ENCODE measurements around the gene CA11.

The CA11 gene

DNA sequence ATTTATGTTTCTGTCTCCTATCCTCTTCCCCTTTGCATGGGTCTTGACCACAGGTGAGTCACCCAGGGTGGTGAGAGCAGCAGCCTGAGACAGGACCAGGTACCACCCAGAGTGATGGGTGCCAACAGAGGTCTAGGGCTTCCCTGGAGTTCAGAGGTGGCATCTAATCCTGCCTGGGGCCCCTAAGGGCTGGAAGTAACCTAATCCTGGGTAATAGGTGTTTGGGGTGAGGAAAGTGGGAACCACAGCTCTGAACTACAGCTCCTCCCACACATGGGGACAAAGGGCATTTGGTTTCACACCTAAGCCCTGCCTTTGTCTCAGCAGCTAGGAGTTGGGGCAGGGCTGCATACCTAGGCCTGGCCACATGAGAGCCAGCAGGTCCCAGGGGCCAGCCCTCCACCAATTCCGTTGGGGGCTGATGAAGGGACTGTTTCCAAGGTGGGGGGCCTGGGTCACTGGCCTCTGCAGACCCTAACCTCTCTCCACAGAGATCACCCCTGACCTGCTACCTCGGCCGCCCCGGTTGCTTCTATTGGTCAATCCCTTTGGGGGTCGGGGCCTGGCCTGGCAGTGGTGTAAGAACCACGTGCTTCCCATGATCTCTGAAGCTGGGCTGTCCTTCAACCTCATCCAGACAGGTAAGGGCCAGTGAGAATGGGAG is 18.7 kb downstream of the CA11 start:
- Histone ChIP-seq H3K9me3 (ENCODE audit: low read length) (no peaks in the 10 kb centered on the region), H3K4me3 (ENCODE audit: low read length) (no peak overlapping the region), H2AFZ (ENCODE audit: low read depth, low read length) (no peak overlapping the region), H3K36me3 (ENCODE audit: insufficient read depth, low read length) (peaks cover 19% of the 10 kb centered on the region), H3K4me1 (ENCODE audit: insufficient read depth, low read length) (peaks cover 52% of the 10 kb centered on the region), H3K27me3 (ENCODE audit: insufficient read depth, low read length) (no peaks in the 10 kb centered on the region)

DNA sequence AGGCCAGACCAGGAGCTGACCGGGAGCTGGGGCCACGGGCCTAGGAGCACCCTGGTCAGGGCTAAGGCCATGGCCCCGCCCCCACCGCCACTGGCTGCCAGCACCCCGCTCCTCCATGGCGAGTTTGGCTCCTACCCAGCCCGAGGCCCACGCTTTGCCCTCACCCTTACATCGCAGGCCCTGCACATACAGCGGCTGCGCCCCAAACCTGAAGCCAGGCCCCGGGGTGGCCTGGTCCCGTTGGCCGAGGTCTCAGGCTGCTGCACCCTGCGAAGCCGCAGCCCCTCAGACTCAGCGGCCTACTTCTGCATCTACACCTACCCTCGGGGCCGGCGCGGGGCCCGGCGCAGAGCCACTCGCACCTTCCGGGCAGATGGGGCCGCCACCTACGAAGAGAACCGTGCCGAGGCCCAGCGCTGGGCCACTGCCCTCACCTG is 20.1 kb downstream of the CA11 start:
- Histone ChIP-seq H3K36me3 (ENCODE audit: insufficient read depth, low read length) (peaks cover 19% of the 10 kb centered on the region), H3K9me3 (ENCODE audit: low read length) (no peaks in the 10 kb centered on the region), H3K27me3 (ENCODE audit: insufficient read depth, low read length) (no peaks in the 10 kb centered on the region), H3K4me1 (ENCODE audit: insufficient read depth, low read length) (peaks cover 40% of the 10 kb centered on the region), H3K4me3 (ENCODE audit: low read length) (no peak overlapping the region), H2AFZ (ENCODE audit: low read depth, low read length) (no peak overlapping the region)

DNA sequence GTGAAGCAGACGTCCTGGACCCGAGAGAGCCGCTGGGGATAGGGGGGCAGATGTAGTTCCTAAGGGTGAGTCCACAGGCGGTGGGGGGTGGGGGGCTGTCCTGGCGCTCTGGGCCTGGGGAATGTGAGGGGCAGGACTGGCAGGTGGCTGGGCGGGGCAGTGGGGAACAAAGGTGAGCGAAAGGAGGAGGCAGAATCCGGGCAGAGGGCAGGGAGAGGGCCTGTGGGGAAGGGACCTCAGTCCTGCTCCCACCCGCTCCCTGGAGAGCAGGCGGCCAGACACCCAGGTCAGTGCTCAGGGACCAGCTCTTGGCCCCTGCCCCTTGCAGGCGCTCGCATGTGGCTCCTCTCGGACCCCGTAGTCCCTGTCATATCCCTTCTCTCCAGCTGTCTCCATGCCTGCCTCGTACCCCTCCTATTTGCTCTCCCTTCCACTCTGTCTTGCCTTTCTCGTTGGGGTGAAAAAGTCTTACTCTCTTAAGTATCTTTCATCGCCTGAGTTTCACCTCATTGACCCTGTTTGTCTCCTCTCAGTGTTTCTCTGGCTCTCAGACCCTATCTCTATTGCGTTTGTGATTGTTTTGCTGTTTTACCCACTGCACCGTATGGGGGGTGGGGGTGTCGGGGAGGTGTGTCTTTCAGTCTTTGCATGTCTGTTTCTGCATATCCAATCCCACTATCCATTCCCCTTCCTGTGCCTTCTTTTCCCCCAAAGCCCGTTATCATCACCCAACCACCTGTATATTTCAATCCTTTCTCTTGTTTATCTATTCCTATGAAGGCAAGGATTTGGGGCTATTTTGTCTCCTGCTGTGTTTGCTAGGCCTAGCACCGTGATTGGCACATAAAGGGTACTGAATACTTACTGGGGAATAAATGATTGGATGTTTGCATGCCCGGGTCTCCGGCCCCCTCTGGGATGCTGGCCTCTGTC is 20.9 kb downstream of the CA11 start:
- Histone ChIP-seq H3K9me3 (ENCODE audit: low read length) (no peaks in the 10 kb centered on the region), H2AFZ (ENCODE audit: low read depth, low read length) (no peak overlapping the region), H3K4me3 (ENCODE audit: low read length) (peak overlapping the region; percentile 63), H3K4me1 (ENCODE audit: insufficient read depth, low read length) (peaks cover 31% of the 10 kb centered on the region), H3K36me3 (ENCODE audit: insufficient read depth, low read length) (peaks cover 16% of the 10 kb centered on the region), H3K27me3 (ENCODE audit: insufficient read depth, low read length) (no peaks in the 10 kb centered on the region)

DNA sequence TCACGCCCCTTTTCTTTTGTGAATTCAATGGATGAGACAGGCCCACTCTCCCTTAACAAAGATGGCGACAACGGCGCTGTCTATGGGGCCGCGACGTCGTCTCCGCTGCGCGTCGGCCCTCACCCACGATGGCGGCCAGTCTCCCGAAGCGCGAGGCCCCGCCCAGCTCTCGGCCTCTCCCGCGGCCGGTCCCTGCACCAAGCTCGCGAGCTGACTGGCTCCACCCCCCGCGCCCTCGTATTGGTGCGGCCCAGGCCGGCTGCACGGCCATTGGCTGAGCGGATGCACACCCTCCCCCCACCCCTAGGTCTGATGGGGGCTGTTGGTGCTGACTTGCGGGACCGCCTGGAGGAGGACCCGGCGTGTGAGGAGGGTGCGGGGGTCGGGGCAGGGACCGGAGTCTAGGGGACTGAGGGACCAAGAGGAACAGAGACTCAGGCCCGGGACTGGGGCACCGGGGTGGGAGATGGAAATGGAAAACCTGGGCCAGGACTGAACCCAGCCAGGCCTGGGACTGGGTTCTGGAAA is 21.9 kb downstream of the CA11 start:
- Histone ChIP-seq H3K4me1 (ENCODE audit: insufficient read depth, low read length) (peaks cover 28% of the 10 kb centered on the region), H2AFZ (ENCODE audit: low read depth, low read length) (no peak overlapping the region), H3K36me3 (ENCODE audit: insufficient read depth, low read length) (peaks cover 8% of the 10 kb centered on the region), H3K27me3 (ENCODE audit: insufficient read depth, low read length) (no peaks in the 10 kb centered on the region), H3K4me3 (ENCODE audit: low read length) (peak overlapping the region; percentile 63), H3K9me3 (ENCODE audit: low read length) (no peaks in the 10 kb centered on the region)

DNA sequence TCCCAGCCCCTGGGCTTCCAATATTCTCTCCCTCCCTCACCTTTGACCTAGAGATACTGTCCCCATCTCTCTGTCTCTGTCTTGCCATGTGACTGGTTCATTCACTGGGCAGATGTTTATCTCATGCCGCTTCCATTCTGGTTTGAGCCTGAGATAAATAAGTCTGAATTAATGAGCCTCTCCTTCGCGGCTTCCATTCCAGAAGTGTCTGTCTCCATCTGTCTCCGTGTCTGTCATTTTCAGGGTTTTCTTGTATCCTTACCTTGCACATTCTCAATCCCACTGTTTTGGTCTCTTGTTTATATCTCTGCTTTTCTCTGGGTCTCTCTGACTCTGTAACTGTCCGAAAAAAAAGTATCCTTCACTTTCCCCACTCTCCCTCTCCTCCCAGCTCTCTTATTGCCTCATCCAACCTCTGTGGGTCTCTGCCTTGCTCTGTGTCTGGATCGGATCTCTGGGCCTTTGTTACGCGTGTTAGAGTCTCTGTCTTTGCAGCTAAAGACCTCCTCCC is 22.4 kb downstream of the CA11 start:
- H2AFZ ChIP-seq (ENCODE audit: low read depth, low read length), result no peak overlapping the region
- no peaks in the 10 kb centered on the region for H3K9me3 ChIP-seq (ENCODE audit: low read length)
- H3K4me1 ChIP-seq (ENCODE audit: insufficient read depth, low read length), result peaks cover 28% of the 10 kb centered on the region
- no peaks in the 10 kb centered on the region for H3K27me3 ChIP-seq (ENCODE audit: insufficient read depth, low read length)
- peak overlapping the region; percentile 56 for H3K4me3 ChIP-seq (ENCODE audit: low read length)
- H3K36me3 ChIP-seq (ENCODE audit: insufficient read depth, low read length), result peaks cover 8% of the 10 kb centered on the region

DNA sequence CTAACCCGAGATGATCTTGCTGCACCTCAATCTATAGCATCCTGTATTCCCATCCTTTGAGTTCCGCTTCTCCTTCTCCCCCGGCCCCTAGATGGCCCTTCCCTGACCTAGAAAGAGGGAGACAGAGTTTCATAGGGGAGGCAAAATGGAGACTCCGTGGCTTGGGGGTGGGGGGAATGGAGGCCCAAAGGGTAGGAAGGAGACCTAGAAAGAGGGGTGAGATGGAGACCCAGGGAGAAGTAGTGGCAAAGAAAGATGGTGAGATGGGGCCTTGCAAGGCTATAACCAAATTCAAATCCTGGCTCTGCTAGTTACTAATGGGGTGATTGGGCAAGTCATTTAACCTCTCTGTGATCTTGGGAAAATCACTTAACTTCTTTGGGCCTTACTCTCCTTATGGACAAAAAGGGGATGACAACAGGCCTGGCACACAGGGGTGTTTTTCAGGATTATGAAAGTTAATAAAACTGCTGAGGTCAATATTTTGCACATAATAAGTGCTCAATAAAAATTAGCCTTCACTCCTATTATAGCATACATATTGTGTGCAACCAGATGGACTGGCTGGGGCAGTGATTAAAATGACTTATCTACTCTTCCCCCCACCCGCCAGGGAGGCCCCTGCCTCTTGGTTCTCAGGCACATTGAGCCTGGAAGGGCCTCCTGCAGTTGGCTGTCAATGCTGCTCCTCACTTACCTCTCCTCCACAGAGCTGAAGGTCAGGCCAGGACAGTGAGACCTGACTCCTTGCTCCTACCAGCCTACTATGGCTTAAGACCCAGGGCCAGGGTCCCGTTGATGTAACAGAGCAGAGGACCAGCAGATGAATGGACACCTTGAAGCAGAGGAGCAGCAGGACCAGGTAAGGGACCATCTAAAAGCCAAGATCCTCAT is 26.0 kb downstream of the CA11 start:
- H3K36me3 ChIP-seq (ENCODE audit: insufficient read depth, low read length), result peaks cover 30% of the 10 kb centered on the region
- peaks cover 40% of the 10 kb centered on the region for H3K4me1 ChIP-seq (ENCODE audit: insufficient read depth, low read length)
- H2AFZ ChIP-seq (ENCODE audit: low read depth, low read length), result no peak overlapping the region
- no peaks in the 10 kb centered on the region for H3K9me3 ChIP-seq (ENCODE audit: low read length)
- H3K4me3 ChIP-seq (ENCODE audit: low read length), result peak overlapping the region; percentile 96
- no peaks in the 10 kb centered on the region for H3K27me3 ChIP-seq (ENCODE audit: insufficient read depth, low read length)

DNA sequence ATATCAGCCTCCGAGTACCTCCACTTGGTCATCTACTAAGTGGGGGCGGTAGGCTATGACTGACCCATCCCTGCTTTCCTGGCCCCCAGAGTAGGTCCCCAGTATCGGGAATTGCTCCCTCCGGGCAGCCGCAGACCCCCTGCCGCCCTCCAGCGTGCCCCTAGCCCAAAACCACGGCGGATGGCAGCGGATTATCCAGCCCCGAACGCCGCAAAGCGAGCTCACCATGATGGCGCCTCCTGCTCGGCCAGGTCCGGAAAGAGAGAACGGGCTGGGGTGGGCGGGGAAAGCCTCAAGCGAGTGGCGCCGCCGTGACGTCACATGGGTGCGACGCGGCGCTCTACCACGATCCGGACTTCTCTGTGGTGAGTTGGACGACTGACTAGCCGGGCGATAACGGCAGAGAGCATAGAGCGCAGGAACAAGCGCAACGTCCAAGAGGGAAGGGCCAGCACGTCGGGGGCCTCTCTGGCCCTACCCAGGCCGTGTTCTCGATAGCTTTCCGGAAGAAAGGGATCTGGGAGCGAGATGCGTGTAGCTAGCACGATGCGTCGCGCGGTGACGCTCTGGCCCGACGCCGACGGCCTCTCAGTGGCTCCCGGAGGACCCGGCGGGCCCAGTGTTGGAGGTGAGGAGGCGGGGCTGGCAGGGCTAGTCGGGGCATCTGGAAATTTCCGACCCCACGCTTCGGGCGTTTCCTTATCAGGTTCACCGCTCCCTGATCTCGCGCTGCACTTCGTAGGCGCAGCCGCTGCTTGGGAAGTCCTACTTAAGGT is 26.9 kb downstream of the CA11 start, which contains the start of the genes RPL18 and SPHK2:
TSS of gene RPL18 (minus strand) at position 263 of the 776 bp plus-strand sequence. CDS start at position 228, 35 bp downstream.
TSS of gene SPHK2 (plus strand) at position 591 of the 776 bp plus-strand sequence. CDS start 1,009 bp downstream, outside the sequence.
- Histone ChIP-seq H3K27me3 (ENCODE audit: insufficient read depth, low read length) (no peaks in the 10 kb centered on the region), H3K4me1 (ENCODE audit: insufficient read depth, low read length) (peaks cover 35% of the 10 kb centered on the region), H3K9me3 (ENCODE audit: low read length) (no peaks in the 10 kb centered on the region), H3K4me3 (ENCODE audit: low read length) (peak within 1 kb of the TSS; percentile 96), H2AFZ (ENCODE audit: low read depth, low read length) (no peak within 1 kb of the TSS), H3K36me3 (ENCODE audit: insufficient read depth, low read length) (peaks cover 30% of the 10 kb centered on the region)

DNA sequence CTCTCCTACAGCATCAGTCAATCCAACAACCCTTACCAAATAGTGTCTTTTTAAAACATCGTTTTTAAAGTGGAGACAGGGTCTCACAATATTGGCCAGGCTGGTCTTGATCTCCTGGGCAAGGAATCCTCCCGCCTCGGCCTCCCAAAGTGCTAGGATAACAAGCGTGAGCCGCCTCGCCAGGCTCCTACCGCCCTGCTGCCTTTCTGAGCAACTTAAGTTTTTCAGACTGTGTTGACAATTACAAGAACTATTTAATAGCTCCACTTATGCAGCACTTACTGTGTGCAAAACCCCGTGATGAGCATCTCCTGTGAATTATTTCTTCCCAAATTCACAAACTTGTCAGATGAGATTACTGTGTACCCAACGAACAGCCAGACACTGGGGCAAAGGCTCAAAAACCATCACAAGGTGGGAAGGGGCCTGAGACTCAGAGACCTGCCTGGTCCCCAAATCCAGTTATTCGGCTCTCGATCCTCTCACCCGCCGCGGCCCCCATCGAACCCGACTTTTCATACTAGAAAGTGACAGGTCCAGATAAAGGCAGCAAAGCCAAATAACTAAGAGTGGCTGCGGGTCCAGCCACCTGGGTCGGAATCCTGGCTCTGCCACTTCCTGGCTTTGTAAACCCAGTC is 27.6 kb downstream of the CA11 start:
- H2AFZ ChIP-seq (ENCODE audit: low read depth, low read length), result no peak overlapping the region
- peaks cover 30% of the 10 kb centered on the region for H3K4me1 ChIP-seq (ENCODE audit: insufficient read depth, low read length)
- H3K9me3 ChIP-seq (ENCODE audit: low read length), result no peaks in the 10 kb centered on the region
- peak overlapping the region; percentile 96 for H3K4me3 ChIP-seq (ENCODE audit: low read length)
- peaks cover 30% of the 10 kb centered on the region for H3K36me3 ChIP-seq (ENCODE audit: insufficient read depth, low read length)
- H3K27me3 ChIP-seq (ENCODE audit: insufficient read depth, low read length), result no peaks in the 10 kb centered on the region

DNA sequence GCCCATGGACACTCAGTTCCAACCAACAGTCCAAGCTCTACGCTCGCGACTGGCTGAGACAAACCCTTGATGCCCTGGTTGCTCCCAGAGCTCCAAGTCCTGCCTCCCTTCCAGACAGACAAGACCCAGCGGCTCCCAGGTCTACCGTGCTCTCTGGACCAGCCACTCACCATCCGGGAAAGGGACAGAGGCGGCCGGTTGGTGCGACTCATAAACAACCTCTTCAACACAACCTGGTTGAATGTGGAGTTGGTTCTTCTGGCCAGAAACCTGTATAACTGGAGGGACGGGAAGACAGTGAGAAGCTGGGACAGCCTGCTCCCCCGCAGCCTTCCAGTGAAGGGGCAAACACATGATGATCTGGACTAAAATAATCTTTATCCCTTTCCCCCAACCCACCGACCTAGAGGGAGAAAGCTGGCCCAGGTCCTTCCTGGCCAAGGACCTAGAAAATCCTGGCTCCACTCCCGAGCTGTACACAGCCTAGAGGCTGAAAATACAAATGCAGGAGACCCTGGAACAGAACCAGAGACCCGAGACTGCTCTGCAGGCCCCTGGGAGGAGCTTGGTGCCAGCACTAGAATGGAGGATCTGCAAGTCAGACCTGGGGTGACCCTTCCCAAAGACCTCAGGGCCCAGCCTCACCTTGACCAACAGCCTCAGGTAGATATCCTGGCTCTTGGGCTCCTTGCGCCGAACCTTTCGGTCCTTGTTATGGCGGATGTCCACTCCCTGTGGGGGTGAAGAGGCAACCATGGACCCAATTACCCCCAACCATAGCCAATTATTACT is 28.6 kb downstream of the CA11 start:
- peaks cover 30% of the 10 kb centered on the region for H3K36me3 ChIP-seq (ENCODE audit: insufficient read depth, low read length)
- H3K4me1 ChIP-seq (ENCODE audit: insufficient read depth, low read length), result peaks cover 20% of the 10 kb centered on the region
- H2AFZ ChIP-seq (ENCODE audit: low read depth, low read length), result no peak overlapping the region
- no peaks in the 10 kb centered on the region for H3K9me3 ChIP-seq (ENCODE audit: low read length)
- H3K4me3 ChIP-seq (ENCODE audit: low read length), result peak overlapping the region; percentile 96
- no peaks in the 10 kb centered on the region for H3K27me3 ChIP-seq (ENCODE audit: insufficient read depth, low read length)

DNA sequence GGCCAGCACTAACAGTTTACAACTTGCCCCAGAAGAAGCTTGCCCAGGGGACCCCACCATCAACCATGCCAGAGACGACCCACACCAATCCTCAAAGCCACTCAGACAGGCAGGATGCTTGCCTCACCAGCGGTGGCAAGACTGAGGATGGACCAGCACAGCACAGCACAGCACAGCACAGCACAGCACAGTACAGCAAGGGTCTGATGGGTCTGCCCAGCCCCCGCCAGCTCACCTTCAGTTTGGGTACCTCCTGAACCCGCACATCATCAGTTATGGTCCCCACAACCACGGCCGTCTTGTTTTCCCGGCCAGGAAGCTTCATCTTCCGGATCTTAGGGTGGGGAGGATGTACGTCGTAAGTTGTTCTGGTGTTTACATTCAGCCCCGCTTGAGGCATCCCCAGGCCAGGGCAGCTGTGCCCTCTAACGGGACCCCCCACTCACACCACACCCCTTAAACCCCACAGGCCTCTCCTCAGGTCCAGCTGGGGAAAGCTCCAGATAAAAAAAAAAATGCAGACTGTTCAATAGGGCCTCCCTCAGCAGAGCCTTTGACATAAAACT is 29.4 kb downstream of the CA11 start:
- no peak overlapping the region for H3K4me3 ChIP-seq (ENCODE audit: low read length)
- H2AFZ ChIP-seq (ENCODE audit: low read depth, low read length), result no peak overlapping the region
- no peaks in the 10 kb centered on the region for H3K27me3 ChIP-seq (ENCODE audit: insufficient read depth, low read length)
- peaks cover 19% of the 10 kb centered on the region for H3K4me1 ChIP-seq (ENCODE audit: insufficient read depth, low read length)
- no peaks in the 10 kb centered on the region for H3K9me3 ChIP-seq (ENCODE audit: low read length)
- H3K36me3 ChIP-seq (ENCODE audit: insufficient read depth, low read length), result peaks cover 30% of the 10 kb centered on the region

DNA sequence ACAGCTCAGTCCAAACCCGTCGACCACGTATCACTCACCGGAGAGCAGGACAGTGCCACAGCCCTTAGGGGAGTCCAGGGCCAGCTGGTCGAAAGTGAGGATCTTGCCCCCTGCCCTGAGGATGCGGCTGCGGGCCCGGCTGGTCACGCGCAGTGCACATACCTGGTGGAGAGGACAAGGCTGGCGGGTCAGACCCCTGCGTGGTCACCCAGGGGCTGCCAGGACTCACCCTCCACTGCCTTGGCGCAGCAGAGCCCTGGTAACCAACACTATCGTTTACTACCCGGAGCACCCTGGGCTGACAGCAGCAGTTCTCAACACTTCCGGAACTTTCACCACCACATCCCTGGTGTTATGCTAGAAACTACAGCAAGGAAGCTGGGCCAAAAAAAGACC is 29.9 kb downstream of the CA11 start:
- Histone ChIP-seq H3K9me3 (ENCODE audit: low read length) (no peaks in the 10 kb centered on the region), H3K4me3 (ENCODE audit: low read length) (no peak overlapping the region), H3K27me3 (ENCODE audit: insufficient read depth, low read length) (no peaks in the 10 kb centered on the region), H3K4me1 (ENCODE audit: insufficient read depth, low read length) (peaks cover 19% of the 10 kb centered on the region), H3K36me3 (ENCODE audit: insufficient read depth, low read length) (peaks cover 30% of the 10 kb centered on the region), H2AFZ (ENCODE audit: low read depth, low read length) (no peak overlapping the region)
